GM23338 (cell line): ENCODE results near the gene G6PC3. TPM values are rescaled to one million over a fixed set of nuclear protein-coding genes. Genes with fewer than 3 reads are reported as not detected.

Experiments
- ATAC-seq: fragments of 200-7000 bp; cut with Tn5 transposase; 3 replicates; pipeline ENCODE4 v1.9.1; 2020
- DNase-seq: peaks from one replicate; pipeline ENCODE4 v3.0.0-alpha.2; 2015; ENCODE audit warnings: low spot score
- H2AFZ ChIP-seq: fragments of 200-600 bp; sonication (generic); 2 replicates; pipeline ENCODE4 v1.8.0; 2016; ENCODE audit warnings: antibody characterized with exemption, mild to moderate bottlenecking, moderate library complexity
- H3F3A ChIP-seq: fragments of 200-600 bp; sonication (generic); replicated peaks from 2 replicates; pipeline ENCODE4 v1.8.0; 2017; ENCODE audit warnings: antibody characterized with exemption, mixed run types, low read depth
- H3K27ac ChIP-seq: fragments of 200-600 bp; sonication (generic); 2 replicates; pipeline ENCODE4 v1.6.1; 2016; ENCODE audit warnings: low read depth
- H3K27me3 ChIP-seq: fragments of 200-600 bp; sonication (generic); 2 replicates; pipeline ENCODE4 v1.8.0; 2016; ENCODE audit warnings: mild to moderate bottlenecking, mixed run types, moderate library complexity; ENCODE audit not compliant: insufficient read depth
- H3K36me3 ChIP-seq: fragments of 200-600 bp; sonication (generic); 2 replicates; pipeline ENCODE4 v1.8.0; 2016; ENCODE audit warnings: mild to moderate bottlenecking; ENCODE audit not compliant: insufficient read depth
- H3K4me1 ChIP-seq: fragments of 200-600 bp; sonication (generic); 2 replicates; pipeline ENCODE4 v1.8.0; 2016; ENCODE audit warnings: mild to moderate bottlenecking, moderate library complexity; ENCODE audit not compliant: insufficient read depth
- H3K4me2 ChIP-seq: fragments of 200-600 bp; sonication (generic); 2 replicates; pipeline ENCODE4 v1.7.1; 2017; ENCODE audit warnings: mixed run types
- H3K4me3 ChIP-seq: fragments of 200-600 bp; sonication (generic); 2 replicates; pipeline ENCODE4 v1.6.1; 2016; ENCODE audit warnings: mixed run types
- H3K79me2 ChIP-seq: fragments of 200-600 bp; sonication (generic); replicated peaks from 2 replicates; pipeline ENCODE4 v1.8.0; 2017; ENCODE audit warnings: mild to moderate bottlenecking; ENCODE audit not compliant: insufficient read depth
- H3K9me2 ChIP-seq: fragments of 200-600 bp; sonication (generic); 2 replicates; pipeline ENCODE4 v1.8.0; 2017; ENCODE audit not compliant: insufficient read depth
- H4K20me1 ChIP-seq: fragments of 200-600 bp; sonication (generic); replicated peaks from 2 replicates; pipeline ENCODE4 v1.8.0; 2017; ENCODE audit warnings: mild to moderate bottlenecking; ENCODE audit not compliant: insufficient read depth
- H3K27ac Mint-ChIP-seq: 2 replicates; pipeline ENCODE4 v1.8.0; 2020; ENCODE audit warnings: inconsistent platforms, mild to moderate bottlenecking, moderate library complexity, mixed read lengths
- H3K27me3 Mint-ChIP-seq: 3 replicates; pipeline ENCODE4 v1.8.0; 2022; ENCODE audit warnings: low read depth, mild to moderate bottlenecking, moderate library complexity, mixed read lengths, inconsistent platforms; ENCODE audit not compliant: insufficient read depth, poor library complexity
- H3K36me3 Mint-ChIP-seq: 3 replicates; pipeline ENCODE4 v1.8.0; 2021; ENCODE audit warnings: low read depth, mild to moderate bottlenecking, inconsistent platforms, moderate library complexity, mixed read lengths
- H3K4me1 Mint-ChIP-seq: 3 replicates; pipeline ENCODE4 v1.8.0; 2020; ENCODE audit warnings: mild to moderate bottlenecking, inconsistent platforms, mixed read lengths
- H3K4me3 Mint-ChIP-seq: 3 replicates; pipeline ENCODE4 v1.8.0; 2021; ENCODE audit warnings: moderate library complexity, mild to moderate bottlenecking, inconsistent platforms, mixed read lengths
- H3K9me3 Mint-ChIP-seq: 3 replicates; pipeline ENCODE4 v1.8.0; 2020; ENCODE audit warnings: moderate library complexity, mild to moderate bottlenecking, inconsistent platforms, mixed read lengths
- EZH2phosphoT487 ChIP-seq: fragments of 200-600 bp; sonication (generic); IDR thresholded peaks from one replicate; pipeline ENCODE4 v1.8.1; 2018; ENCODE audit warnings: antibody characterized with exemption; ENCODE audit not compliant: unreplicated experiment
- JUNB ChIP-seq: IDR thresholded peaks from one replicate; pipeline ENCODE4 v1.6.1; 2016; ENCODE audit warnings: antibody characterized with exemption; ENCODE audit not compliant: unreplicated experiment
- POLR2AphosphoS5 ChIP-seq: IDR thresholded peaks from 2 replicates; pipeline ENCODE4 v1.6.1; 2016; ENCODE audit warnings: antibody characterized with exemption, low read depth
- STAT1 ChIP-seq: IDR thresholded peaks from one replicate; pipeline ENCODE4 v1.6.1; 2016; ENCODE audit warnings: antibody characterized with exemption; ENCODE audit not compliant: unreplicated experiment
- ZNF114 ChIP-seq: fragments of 250-450 bp; sonication (Bioruptor Pico); IDR thresholded peaks from 2 replicates; pipeline ENCODE4 v1.5.0; 2020; ENCODE audit warnings: mild to moderate bottlenecking, moderate library complexity
- ZNF331 ChIP-seq: fragments of 250-450 bp; sonication (Bioruptor Pico); IDR thresholded peaks from 2 replicates; pipeline ENCODE4 v1.5.0; 2020; ENCODE audit warnings: low read depth, mild to moderate bottlenecking, moderate library complexity
- polyA plus RNA-seq: library from polyadenylated mRNA; unstranded; fragments of >200 nt; fragmentation: Nextera tagmentation; extraction: Ambion mirVana; gene quantifications from 2 replicates; pipeline ENCODE4 v1.2.1, GENCODE V29; 2016
- total RNA-seq: library from RNA; depleted of rRNA; stranded (reverse); fragments of >200 nt; shearing (Covaris generic); gene quantifications from 2 replicates; pipeline ENCODE4 v1.2.3, GENCODE V29; 2014
- TF ChIP-seq, protein P1 (sequence below), 2 experiments: fragments of 200-600 bp in 1 of 2; sonication (generic) in 1 of 2; conservative IDR thresholded peaks; 2 replicates each; pipeline versions ENCODE4 v1.5.1 to v1.6.1; 2016 to 2017; ENCODE audit warnings: antibody characterized with exemption in 2 of 2, low read depth in 2 of 2, mild to moderate bottlenecking in 2 of 2, moderate library complexity in 1 of 2
- TF ChIP-seq, protein P2 (sequence below): IDR thresholded peaks from one replicate; pipeline ENCODE4 v1.6.1; 2018; ENCODE audit warnings: antibody characterized with exemption; ENCODE audit not compliant: unreplicated experiment
- TF ChIP-seq, protein P3 (sequence below): IDR thresholded peaks from 2 replicates; pipeline ENCODE4 v1.6.1; 2016; ENCODE audit warnings: antibody characterized with exemption

G6PC3 gene
- total and polyA plus RNA-seq, 2 experiments from 2014 or later, result 112 to 143 TPM

DNA sequence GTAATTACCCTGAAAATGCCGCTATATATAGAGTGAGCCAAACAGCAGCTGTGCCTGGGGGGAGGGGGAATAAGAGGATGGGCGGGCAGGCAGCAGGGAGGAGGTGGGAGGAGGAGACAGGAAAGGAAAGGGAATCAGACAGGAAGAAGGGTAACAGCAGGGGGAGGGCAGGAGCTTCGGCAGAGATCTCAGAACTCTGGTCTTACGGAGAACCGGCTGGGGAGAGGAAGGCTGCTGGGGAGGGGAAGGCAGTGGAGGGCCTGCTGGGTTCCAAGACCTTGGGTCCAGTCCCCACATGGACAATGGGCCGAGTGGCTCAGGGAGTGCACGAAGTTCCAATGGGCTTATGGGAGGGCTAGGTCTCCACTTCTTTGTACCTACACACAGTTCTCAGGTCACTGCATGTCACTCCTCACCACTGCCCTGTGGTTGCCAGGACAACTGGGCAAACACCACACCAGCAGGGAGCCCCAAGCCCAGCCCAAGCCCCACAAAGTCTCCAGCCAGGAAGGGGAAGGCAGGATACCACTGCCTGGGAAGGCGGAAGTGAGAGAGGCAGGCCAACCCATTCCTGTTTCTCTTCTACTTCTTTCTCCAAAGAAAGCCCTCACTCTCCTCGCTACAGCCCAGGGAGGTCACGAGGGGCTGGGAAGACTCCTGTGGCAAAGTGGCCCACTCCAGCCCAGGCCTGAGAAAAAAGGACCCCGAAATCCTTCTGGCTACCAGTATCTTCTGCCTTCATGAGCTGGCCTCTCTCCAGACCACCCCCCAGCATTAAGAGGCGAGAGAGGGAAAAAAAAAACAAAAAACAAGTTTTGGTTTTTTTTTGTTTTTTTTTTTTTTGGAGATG lies 25.3 kb downstream of the G6PC3 start:
- peak overlapping the region; percentile 99 for H3K27ac Mint-ChIP-seq
- Histone ChIP-seq H4K20me1 (no peaks in the 10 kb centered on the region), H3K4me3 (peak overlapping the region; percentile 46), H3F3A (peaks cover 26% of the 10 kb centered on the region), H3K27me3 (no peaks in the 10 kb centered on the region), H3K4me1 (peaks cover 29% of the 10 kb centered on the region), H3K9me2 (no peaks in the 10 kb centered on the region), H3K79me2 (peaks cover 11% of the 10 kb centered on the region; the same call in 1 of the 2 replicates), H3K4me2 (peak overlapping the region; percentile 63), H3K27ac (peak overlapping the region; percentile 99), H3K36me3 (no peaks in the 10 kb centered on the region; the same call in 1 of the 2 replicates), H2AFZ (no peak overlapping the region)
- H3K9me3 Mint-ChIP-seq, result no peaks in the 10 kb centered on the region; the same call in 2 of the 3 replicates
- ATAC-seq (peak; percentile 90), DNase-seq (peak; percentile 96)
- TF ChIP-seq, protein P1, sequence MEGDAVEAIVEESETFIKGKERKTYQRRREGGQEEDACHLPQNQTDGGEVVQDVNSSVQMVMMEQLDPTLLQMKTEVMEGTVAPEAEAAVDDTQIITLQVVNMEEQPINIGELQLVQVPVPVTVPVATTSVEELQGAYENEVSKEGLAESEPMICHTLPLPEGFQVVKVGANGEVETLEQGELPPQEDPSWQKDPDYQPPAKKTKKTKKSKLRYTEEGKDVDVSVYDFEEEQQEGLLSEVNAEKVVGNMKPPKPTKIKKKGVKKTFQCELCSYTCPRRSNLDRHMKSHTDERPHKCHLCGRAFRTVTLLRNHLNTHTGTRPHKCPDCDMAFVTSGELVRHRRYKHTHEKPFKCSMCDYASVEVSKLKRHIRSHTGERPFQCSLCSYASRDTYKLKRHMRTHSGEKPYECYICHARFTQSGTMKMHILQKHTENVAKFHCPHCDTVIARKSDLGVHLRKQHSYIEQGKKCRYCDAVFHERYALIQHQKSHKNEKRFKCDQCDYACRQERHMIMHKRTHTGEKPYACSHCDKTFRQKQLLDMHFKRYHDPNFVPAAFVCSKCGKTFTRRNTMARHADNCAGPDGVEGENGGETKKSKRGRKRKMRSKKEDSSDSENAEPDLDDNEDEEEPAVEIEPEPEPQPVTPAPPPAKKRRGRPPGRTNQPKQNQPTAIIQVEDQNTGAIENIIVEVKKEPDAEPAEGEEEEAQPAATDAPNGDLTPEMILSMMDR (conservative IDR thresholded peaks at IDR 0.05; ENCODE audit: low read depth in 2 of 2), result peak in 1 of 2 experiments; percentile 39; a peak in 1 of 4 replicates
- TF ChIP-seq POLR2AphosphoS5 (peak; percentile 35), JUNB (no peak)
- peak overlapping the region; percentile 76 for H3K4me3 Mint-ChIP-seq
- peaks cover 12% of the 10 kb centered on the region for H3K27me3 Mint-ChIP-seq
- peaks cover 9% of the 10 kb centered on the region for H3K36me3 Mint-ChIP-seq
- H3K4me1 Mint-ChIP-seq, result peaks cover 27% of the 10 kb centered on the region; the same call in 2 of the 3 replicates

DNA sequence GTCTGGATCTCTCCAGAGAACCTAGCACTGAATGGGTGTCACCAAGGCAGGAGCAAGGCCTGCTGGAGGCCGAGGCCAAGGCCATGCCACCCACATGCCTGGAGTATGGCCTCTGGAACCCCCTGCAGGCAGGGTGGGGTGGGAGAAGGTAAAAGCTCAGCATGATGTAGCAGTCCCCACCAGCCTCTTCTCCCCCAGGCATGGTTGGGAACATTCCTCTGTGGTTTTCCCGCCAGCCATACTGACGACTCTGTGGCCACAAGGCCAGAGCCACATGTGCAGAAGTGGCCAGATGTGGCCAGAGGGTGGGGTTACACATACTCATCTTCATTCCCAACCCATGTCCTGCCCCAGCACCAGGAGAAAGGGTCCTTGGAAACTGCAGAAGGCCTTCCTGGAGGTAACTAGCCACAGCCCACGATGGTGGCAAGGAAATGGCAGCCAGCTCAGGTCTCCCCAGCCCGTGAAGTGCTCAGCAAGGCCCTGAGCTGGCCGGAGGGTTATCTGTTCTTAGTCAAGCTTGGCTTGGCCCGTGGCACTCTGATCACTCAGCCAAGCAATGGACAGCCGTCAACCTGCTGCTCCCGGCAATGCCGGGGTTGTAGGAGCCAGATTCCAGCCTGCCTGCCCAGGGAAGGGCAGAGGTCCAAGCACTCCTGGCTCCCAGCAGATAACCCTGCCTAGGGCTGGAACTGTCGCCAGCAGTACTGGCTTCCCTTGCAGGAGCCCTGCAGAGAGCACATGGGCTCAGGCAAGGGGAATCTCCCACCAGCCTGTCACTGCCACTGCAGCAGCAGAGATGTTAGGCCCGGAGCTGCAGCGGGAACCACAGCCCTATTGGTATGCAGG lies 26.8 kb downstream of the G6PC3 start:
- DNase-seq (no peak), ATAC-seq (no peak)
- Histone ChIP-seq H3K4me3 (no peak overlapping the region), H3K4me1 (peaks cover 29% of the 10 kb centered on the region), H3K4me2 (no peak overlapping the region), H3K27ac (peak overlapping the region; percentile 99), H3K9me2 (no peaks in the 10 kb centered on the region), H3K36me3 (no peaks in the 10 kb centered on the region), H4K20me1 (no peaks in the 10 kb centered on the region), H2AFZ (no peak overlapping the region), H3K27me3 (no peaks in the 10 kb centered on the region), H3F3A (peaks cover 26% of the 10 kb centered on the region), H3K79me2 (peaks cover 15% of the 10 kb centered on the region)
- Mint-ChIP-seq H3K27ac (peak overlapping the region; percentile 77), H3K4me1 (peaks cover 27% of the 10 kb centered on the region; the same call in 2 of the 3 replicates), H3K27me3 (peaks cover 13% of the 10 kb centered on the region), H3K4me3 (no peak overlapping the region), H3K36me3 (no peaks in the 10 kb centered on the region; the same call in 2 of the 3 replicates), H3K9me3 (no peaks in the 10 kb centered on the region)
- TF ChIP-seq STAT1 (no peak), JUNB (no peak), ZNF331 (CRISPR knock-in tag) (no peak), ZNF114 (CRISPR knock-in tag) (no peak), EZH2phosphoT487 (no peak)
- TF ChIP-seq, protein P2, sequence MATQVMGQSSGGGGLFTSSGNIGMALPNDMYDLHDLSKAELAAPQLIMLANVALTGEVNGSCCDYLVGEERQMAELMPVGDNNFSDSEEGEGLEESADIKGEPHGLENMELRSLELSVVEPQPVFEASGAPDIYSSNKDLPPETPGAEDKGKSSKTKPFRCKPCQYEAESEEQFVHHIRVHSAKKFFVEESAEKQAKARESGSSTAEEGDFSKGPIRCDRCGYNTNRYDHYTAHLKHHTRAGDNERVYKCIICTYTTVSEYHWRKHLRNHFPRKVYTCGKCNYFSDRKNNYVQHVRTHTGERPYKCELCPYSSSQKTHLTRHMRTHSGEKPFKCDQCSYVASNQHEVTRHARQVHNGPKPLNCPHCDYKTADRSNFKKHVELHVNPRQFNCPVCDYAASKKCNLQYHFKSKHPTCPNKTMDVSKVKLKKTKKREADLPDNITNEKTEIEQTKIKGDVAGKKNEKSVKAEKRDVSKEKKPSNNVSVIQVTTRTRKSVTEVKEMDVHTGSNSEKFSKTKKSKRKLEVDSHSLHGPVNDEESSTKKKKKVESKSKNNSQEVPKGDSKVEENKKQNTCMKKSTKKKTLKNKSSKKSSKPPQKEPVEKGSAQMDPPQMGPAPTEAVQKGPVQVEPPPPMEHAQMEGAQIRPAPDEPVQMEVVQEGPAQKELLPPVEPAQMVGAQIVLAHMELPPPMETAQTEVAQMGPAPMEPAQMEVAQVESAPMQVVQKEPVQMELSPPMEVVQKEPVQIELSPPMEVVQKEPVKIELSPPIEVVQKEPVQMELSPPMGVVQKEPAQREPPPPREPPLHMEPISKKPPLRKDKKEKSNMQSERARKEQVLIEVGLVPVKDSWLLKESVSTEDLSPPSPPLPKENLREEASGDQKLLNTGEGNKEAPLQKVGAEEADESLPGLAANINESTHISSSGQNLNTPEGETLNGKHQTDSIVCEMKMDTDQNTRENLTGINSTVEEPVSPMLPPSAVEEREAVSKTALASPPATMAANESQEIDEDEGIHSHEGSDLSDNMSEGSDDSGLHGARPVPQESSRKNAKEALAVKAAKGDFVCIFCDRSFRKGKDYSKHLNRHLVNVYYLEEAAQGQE, result no peak
- TF ChIP-seq, protein P3, sequence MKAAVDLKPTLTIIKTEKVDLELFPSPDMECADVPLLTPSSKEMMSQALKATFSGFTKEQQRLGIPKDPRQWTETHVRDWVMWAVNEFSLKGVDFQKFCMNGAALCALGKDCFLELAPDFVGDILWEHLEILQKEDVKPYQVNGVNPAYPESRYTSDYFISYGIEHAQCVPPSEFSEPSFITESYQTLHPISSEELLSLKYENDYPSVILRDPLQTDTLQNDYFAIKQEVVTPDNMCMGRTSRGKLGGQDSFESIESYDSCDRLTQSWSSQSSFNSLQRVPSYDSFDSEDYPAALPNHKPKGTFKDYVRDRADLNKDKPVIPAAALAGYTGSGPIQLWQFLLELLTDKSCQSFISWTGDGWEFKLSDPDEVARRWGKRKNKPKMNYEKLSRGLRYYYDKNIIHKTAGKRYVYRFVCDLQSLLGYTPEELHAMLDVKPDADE, result no peak
- TF ChIP-seq, protein P1 (conservative IDR thresholded peaks at IDR 0.05; ENCODE audit: low read depth in 2 of 2), result no peak
